HG03342 (cell line): ENCODE data around the gene PON3.

ENCODE experiments used
- ATAC-seq: cut with Tn5 transposase; IDR thresholded peaks from one replicate; pipeline ENCODE4 v1.9.1; 2021; ENCODE audit warnings: mild to moderate bottlenecking, moderate library complexity; ENCODE audit not compliant: unreplicated experiment

PON3 gene

DNA sequence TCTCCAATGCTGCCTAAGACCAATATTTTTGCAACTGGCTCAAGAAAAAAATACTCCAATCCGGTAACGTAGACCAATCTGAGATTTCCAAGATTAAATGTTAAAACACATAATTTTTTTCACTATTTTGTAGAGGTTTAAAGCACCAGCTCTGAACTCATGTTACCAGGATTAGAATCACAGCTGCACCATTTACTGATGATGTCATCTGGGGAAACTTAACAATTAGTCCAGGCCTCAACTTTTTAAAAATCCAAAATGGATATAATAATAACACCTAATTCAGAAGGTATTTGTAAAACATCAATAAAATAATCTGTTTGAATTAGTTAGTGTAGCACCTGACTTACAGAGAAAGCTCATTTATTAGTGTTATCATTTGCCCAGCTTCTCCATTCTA is 86.2 kb downstream of the PON3 start:
- ATAC-seq, result no peak
